ENCODE data around the gene CELF2. TPM values are rescaled to one million over a fixed set of nuclear protein-coding genes. Genes with fewer than 3 reads are reported as not detected.

Gene CELF2
- total RNA-seq, 2 donors from 2014 or later = 10.4 to 11.2 TPM

DNA sequence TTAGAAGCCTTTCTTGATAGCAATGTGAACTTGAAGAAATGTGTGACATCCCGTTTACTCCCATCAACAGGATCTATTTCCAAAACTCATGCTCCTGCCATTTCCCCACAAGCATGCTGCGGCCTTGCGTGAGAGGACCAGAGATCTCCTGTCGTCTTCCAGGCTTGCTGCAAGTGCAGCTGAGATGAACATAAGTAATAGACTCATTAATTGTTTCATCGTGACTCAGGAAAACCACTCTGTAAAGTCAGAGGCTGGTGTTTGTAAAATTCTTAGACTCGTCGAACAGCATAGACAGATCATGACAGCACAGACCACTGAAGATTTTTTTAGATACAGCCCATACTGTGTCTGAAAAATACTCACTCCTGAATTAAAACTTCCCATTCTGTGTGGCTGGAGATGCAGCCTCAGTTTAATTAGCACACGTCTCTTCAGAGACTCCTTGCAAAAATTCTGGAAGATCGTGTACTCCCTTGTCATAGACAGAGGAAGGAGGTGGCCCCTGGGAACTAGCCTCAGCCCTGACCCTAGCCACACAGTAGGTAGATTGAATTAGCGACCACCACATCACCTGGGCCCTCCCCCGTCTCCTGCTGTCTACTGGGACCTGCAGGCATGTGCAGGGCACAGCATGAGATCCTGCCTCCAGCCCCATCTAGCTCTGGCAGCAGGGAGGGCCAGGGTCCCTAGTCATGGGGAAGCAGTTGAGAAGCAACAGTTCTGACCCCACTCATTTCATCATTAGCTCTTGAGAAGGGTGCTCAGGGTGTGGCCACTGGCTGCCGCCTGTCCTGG lies 226.0 kb downstream of the CELF2 start:
- DNase-seq = no peak
- H3K27me3 ChIP-seq = no peaks in the 10 kb centered on the region

GRCh38 chr10:11245095-11245479 lies 227.4 kb downstream of the CELF2 start:
- Histone ChIP-seq H3K27ac (no peak overlapping the region), H3K4me3 (no peak overlapping the region), H3K27me3 (no peaks in the 10 kb centered on the region), H3K36me3 (replicated peaks in 1 of 2; ENCODE audit: insufficient read depth in 1 of 2, low read depth in 2 of 2) (no peaks in the 10 kb centered on the region), H3K9me3 (no peaks in the 10 kb centered on the region), H3K4me1 (no peaks in the 10 kb centered on the region)
- intact Hi-C loops (cut with DNase I) = no loop called here
- no peak for DNase-seq
- ATAC-seq = no peak
- no peak for TF ChIP-seq POLR2A (IDR thresholded peaks at IDR 0.05)
- TF ChIP-seq, protein P1, sequence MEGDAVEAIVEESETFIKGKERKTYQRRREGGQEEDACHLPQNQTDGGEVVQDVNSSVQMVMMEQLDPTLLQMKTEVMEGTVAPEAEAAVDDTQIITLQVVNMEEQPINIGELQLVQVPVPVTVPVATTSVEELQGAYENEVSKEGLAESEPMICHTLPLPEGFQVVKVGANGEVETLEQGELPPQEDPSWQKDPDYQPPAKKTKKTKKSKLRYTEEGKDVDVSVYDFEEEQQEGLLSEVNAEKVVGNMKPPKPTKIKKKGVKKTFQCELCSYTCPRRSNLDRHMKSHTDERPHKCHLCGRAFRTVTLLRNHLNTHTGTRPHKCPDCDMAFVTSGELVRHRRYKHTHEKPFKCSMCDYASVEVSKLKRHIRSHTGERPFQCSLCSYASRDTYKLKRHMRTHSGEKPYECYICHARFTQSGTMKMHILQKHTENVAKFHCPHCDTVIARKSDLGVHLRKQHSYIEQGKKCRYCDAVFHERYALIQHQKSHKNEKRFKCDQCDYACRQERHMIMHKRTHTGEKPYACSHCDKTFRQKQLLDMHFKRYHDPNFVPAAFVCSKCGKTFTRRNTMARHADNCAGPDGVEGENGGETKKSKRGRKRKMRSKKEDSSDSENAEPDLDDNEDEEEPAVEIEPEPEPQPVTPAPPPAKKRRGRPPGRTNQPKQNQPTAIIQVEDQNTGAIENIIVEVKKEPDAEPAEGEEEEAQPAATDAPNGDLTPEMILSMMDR (IDR thresholded peaks at IDR 0.05) = no peak
- WGBS, 2 donors = 78 to 83% methylated on average over 2 of the region's 2 CpGs

More for the DNA sequence above, 226.0 kb downstream of the CELF2 start:
- WGBS, 2 donors = 80 to 85% methylated on average over 10 to 12 of the region's 12 CpGs
- no peaks in the 10 kb centered on the region for H3K36me3 ChIP-seq (replicated peaks in 1 of 2; ENCODE audit: insufficient read depth in 1 of 2, low read depth in 2 of 2)
- H3K4me3 ChIP-seq = no peak overlapping the region
- no peak for ATAC-seq
- no peak overlapping the region for H3K27ac ChIP-seq
- no peaks in the 10 kb centered on the region for H3K9me3 ChIP-seq
- intact Hi-C loops (cut with DNase I) = no loop called here
- no peak for TF ChIP-seq POLR2A (IDR thresholded peaks at IDR 0.05)
- TF ChIP-seq, protein P1 (IDR thresholded peaks at IDR 0.05) = no peak
- no peaks in the 10 kb centered on the region for H3K4me1 ChIP-seq

DNA sequence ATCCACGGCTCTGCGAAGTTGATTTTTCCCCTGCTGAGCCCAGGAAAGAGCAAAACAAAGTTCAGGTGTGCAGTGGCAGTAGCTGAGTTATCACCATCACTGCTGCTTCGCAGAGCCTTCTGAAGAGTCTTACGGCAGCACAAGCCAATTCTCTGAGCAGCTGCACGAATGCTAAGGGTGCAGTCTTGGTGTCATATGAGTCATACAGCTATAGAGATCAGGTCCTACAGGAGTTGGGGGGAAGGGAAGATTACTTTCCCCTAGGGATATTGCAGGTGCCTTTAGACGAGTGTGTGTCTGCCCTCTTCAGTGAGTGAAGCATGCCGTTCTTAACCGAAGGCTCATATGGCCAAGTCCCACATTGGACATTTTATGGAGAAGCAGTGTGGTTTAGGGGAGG lies 227.8 kb downstream of the CELF2 start:
- 70 to 77% methylated on average over 8 of the region's 8 CpGs for WGBS, 2 donors
- ATAC-seq = no peak
- DNase-seq = no peak
- H3K4me3 ChIP-seq = no peak overlapping the region
- H3K36me3 ChIP-seq (replicated peaks in 1 of 2; ENCODE audit: insufficient read depth in 1 of 2, low read depth in 2 of 2) = no peaks in the 10 kb centered on the region
- H3K4me1 ChIP-seq = no peaks in the 10 kb centered on the region
- TF ChIP-seq, protein P1 (IDR thresholded peaks at IDR 0.05) = no peak
- TF ChIP-seq POLR2A (IDR thresholded peaks at IDR 0.05) = no peak
- no peak overlapping the region for H3K27ac ChIP-seq
- intact Hi-C loops (cut with DNase I) = no loop called here
- H3K9me3 ChIP-seq = no peaks in the 10 kb centered on the region
- H3K27me3 ChIP-seq = no peaks in the 10 kb centered on the region

- Histone ChIP-seq H3K4me1 (no peaks in the 10 kb centered on the region), H3K9me3 (no peaks in the 10 kb centered on the region), H3K4me3 (no peak overlapping the region), H3K27ac (no peak overlapping the region), H3K27me3 (no peaks in the 10 kb centered on the region), H3K36me3 (replicated peaks in 1 of 2; ENCODE audit: insufficient read depth in 1 of 2, low read depth in 2 of 2) (no peaks in the 10 kb centered on the region)
- DNase-seq = no peak
- ATAC-seq = no peak
- intact Hi-C loops (cut with DNase I) = no loop called here
- TF ChIP-seq, protein P1 (IDR thresholded peaks at IDR 0.05) = no peak
- no peak for TF ChIP-seq POLR2A (IDR thresholded peaks at IDR 0.05)
- 87 to 90% methylated on average over 9 of the region's 9 CpGs for WGBS, 2 donors
These were observed 228.4 kb downstream of the CELF2 start for GRCh38 chr10:11245981-11246590.

Measured in body of pancreas (tissue), 4 donors.